Measurements from ENCODE around the gene CXorf58. TPM values are rescaled to one million over a fixed set of nuclear protein-coding genes. Genes with fewer than 3 reads are reported as not detected.

The CXorf58 gene
- polyA plus RNA-seq, 4 donors: 0.04 to 0.54 (median 0.13) TPM; not detected in 1

GRCh38 chrX:23981222-23981621 is 73.4 kb downstream of the CXorf58 start:
- Histone ChIP-seq H3K4me1 (ENCODE audit: control insufficient read depth in 3 of 3, insufficient read depth in 2 of 3, low read depth in 1 of 3, low read length in 2 of 3) (no peaks in the 10 kb centered on the region), H3K4me3 (ENCODE audit: low read depth in 1 of 3, low read length in 3 of 3) (no peak overlapping the region), H3K9me3 (ENCODE audit: control insufficient read depth in 2 of 2, insufficient read depth in 1 of 2, low read depth in 1 of 2, low read length in 1 of 2) (no peaks in the 10 kb centered on the region), H3K27me3 (ENCODE audit: control insufficient read depth in 3 of 3, insufficient read depth in 3 of 3, low read length in 3 of 3) (no peaks in the 10 kb centered on the region), H3K27ac (ENCODE audit: low read depth in 1 of 3, low read length in 2 of 3) (no peak overlapping the region), H3K36me3 (ENCODE audit: control insufficient read depth in 3 of 3, insufficient read depth in 2 of 3, low read depth in 1 of 3, low read length in 3 of 3) (no peaks in the 10 kb centered on the region)
- FAIRE-seq (no peak), DNase-seq (no peak)
- WGBS, 3 donors: 76 to 84% (median 78%) methylated on average over 4 of the region's 4 CpGs

- Histone ChIP-seq H3K9me3 (ENCODE audit: control insufficient read depth in 2 of 2, insufficient read depth in 1 of 2, low read depth in 1 of 2, low read length in 1 of 2) (no peaks in the 10 kb centered on the region), H3K4me3 (ENCODE audit: low read depth in 1 of 3, low read length in 3 of 3) (no peak overlapping the region), H3K27me3 (ENCODE audit: control insufficient read depth in 3 of 3, insufficient read depth in 3 of 3, low read length in 3 of 3) (no peaks in the 10 kb centered on the region), H3K36me3 (ENCODE audit: control insufficient read depth in 3 of 3, insufficient read depth in 2 of 3, low read depth in 1 of 3, low read length in 3 of 3) (no peaks in the 10 kb centered on the region), H3K4me1 (ENCODE audit: control insufficient read depth in 3 of 3, insufficient read depth in 2 of 3, low read depth in 1 of 3, low read length in 2 of 3) (no peaks in the 10 kb centered on the region), H3K27ac (ENCODE audit: low read depth in 1 of 3, low read length in 2 of 3) (no peak overlapping the region)
- FAIRE-seq (no peak), DNase-seq (no peak)
- WGBS, 3 donors: 86 to 95% (median 89%) methylated on average over 2 of the region's 2 CpGs
Measured at GRCh38 chrX:23981711-23982110, 73.9 kb downstream of the CXorf58 start.

GRCh38 chrX:23982891-23983290 is 75.1 kb downstream of the CXorf58 start:
- H3K36me3 ChIP-seq (ENCODE audit: control insufficient read depth in 3 of 3, insufficient read depth in 2 of 3, low read depth in 1 of 3, low read length in 3 of 3): peaks cover 0 to 2% (median 0%) of the 10 kb centered on the region in 3 donors
- WGBS, 3 donors: 81 to 86% (median 82%) methylated on average over 1 of the region's 1 CpG
- DNase-seq (no peak), FAIRE-seq (no peak)
- H3K4me1 ChIP-seq (ENCODE audit: control insufficient read depth in 3 of 3, insufficient read depth in 2 of 3, low read depth in 1 of 3, low read length in 2 of 3): no peaks in the 10 kb centered on the region
- H3K4me3 ChIP-seq (ENCODE audit: low read depth in 1 of 3, low read length in 3 of 3): no peak overlapping the region
- no peaks in the 10 kb centered on the region for H3K9me3 ChIP-seq (ENCODE audit: control insufficient read depth in 2 of 2, insufficient read depth in 1 of 2, low read depth in 1 of 2, low read length in 1 of 2)
- no peak overlapping the region for H3K27ac ChIP-seq (ENCODE audit: low read depth in 1 of 3, low read length in 2 of 3)
- no peaks in the 10 kb centered on the region for H3K27me3 ChIP-seq (ENCODE audit: control insufficient read depth in 3 of 3, insufficient read depth in 3 of 3, low read length in 3 of 3)

Other genes with a start within 250 kb of the CXorf58 start
- gene PRDX4, start 240.5 kb upstream of the CXorf58 start, polyA plus RNA-seq: 100 to 1,000 TPM in 2 of 4 donors, 10 to 100 TPM in 2; 13.4 to 124 (median 69.6) TPM
- 10 to 100 TPM; 17.8 to 43.8 (median 30.7) TPM for gene ACOT9, start 164.7 kb upstream of the CXorf58 start, polyA plus RNA-seq
- 1,000 to 10,000 TPM in 1 of 4 donors, 100 to 1,000 TPM in 3; 412 to 1,273 (median 877) TPM for gene SAT1, start 124.8 kb upstream of the CXorf58 start, polyA plus RNA-seq
- 10 to 100 TPM; 12.5 to 30.2 (median 22.1) TPM for gene APOO, start 68 bp upstream of the CXorf58 start, polyA plus RNA-seq
- gene KLHL15, start 119.2 kb downstream of the CXorf58 start, polyA plus RNA-seq: 10 to 100 TPM in 1 of 4 donors, 1 to 10 TPM in 2, under 1 TPM in 1; 0.81 to 14.2 (median 1.9) TPM
- 100 to 1,000 TPM in 1 of 4 donors, 10 to 100 TPM in 3; 38.2 to 248 (median 76.7) TPM for gene EIF2S3, start 146.9 kb downstream of the CXorf58 start, polyA plus RNA-seq
- 10 to 100 TPM in 1 of 4 donors, 1 to 10 TPM in 3; 5.8 to 18.6 (median 6.7) TPM for gene ZFX, start 241.7 kb downstream of the CXorf58 start, polyA plus RNA-seq

Measured in small intestine (tissue), 7 donors.